Stimulated activated CD4-positive, alpha-beta T cell treated with anti-CD3 and anti-CD28 coated beads, Interleukin-1b, Interleukin-23, amount 100 ng/mL, for 24 hours (primary cell): ENCODE results near the gene SYNDIG1L.
A peak's percentile ranks its signal among the peaks of the same experiment; 100 is the strongest.
"Not testable (repeated sequence)": the region's sequence is repeated elsewhere in the genome, so short reads cannot be mapped to it uniquely, and the experiment has no call there.

Source experiments
- DNase-seq, 4 experiments: peaks; one replicate each; pipeline ENCODE4 v3.0.0-alpha.2; 2020; ENCODE audit warnings: low read depth in 4 of 4, low spot score in 1 of 4

The SYNDIG1L gene

GRCh38 chr14:74426202-74426582, at the start of gene SYNDIG1L:
TSS of gene SYNDIG1L (minus strand) at chr14:74426210. CDS start at chr14:74409744, 16,466 bp downstream.
- DNase-seq, result no peak

- no peak for DNase-seq
Measured at GRCh38 chr14:74475678-74476077, 49.7 kb upstream of the SYNDIG1L start.

- no peak for DNase-seq
Measured at GRCh38 chr14:74474376-74474775, 48.4 kb upstream of the SYNDIG1L start.

GRCh38 chr14:74472601-74473000, 46.6 kb upstream of the SYNDIG1L start:
- DNase-seq, result no peak

- DNase-seq, result no peak
Measured at GRCh38 chr14:74469548-74470518, 43.8 kb upstream of the SYNDIG1L start.

- no peak for DNase-seq
Measured at GRCh38 chr14:74468513-74468912, 42.5 kb upstream of the SYNDIG1L start.

- DNase-seq, result no peak
Measured at GRCh38 chr14:74465335-74465734, 39.3 kb upstream of the SYNDIG1L start.

GRCh38 chr14:74464785-74465184, 38.8 kb upstream of the SYNDIG1L start:
- no peak for DNase-seq

- no peak for DNase-seq
Measured at GRCh38 chr14:74463697-74464096, 37.7 kb upstream of the SYNDIG1L start.

GRCh38 chr14:74462993-74463392, 37.0 kb upstream of the SYNDIG1L start:
- DNase-seq, result no peak

- DNase-seq, result no peak
Measured at GRCh38 chr14:74459976-74460375, 34.0 kb upstream of the SYNDIG1L start.

- DNase-seq, result peak in 1 of 4 experiments; percentile 1
Measured at GRCh38 chr14:74459289-74459946, 33.4 kb upstream of the SYNDIG1L start.

- DNase-seq, result no peak
Measured at GRCh38 chr14:74457565-74457895, 31.5 kb upstream of the SYNDIG1L start.

- DNase-seq, result no peak
Measured at GRCh38 chr14:74456684-74457564, 30.9 kb upstream of the SYNDIG1L start.

- DNase-seq, result not testable (repeated sequence)
Measured at GRCh38 chr14:74454397-74454796, 28.4 kb upstream of the SYNDIG1L start.

- no peak for DNase-seq
Measured at GRCh38 chr14:74444866-74445265, 18.9 kb upstream of the SYNDIG1L start.

- DNase-seq, result no peak
Measured at GRCh38 chr14:74442757-74443156, 16.7 kb upstream of the SYNDIG1L start.

GRCh38 chr14:74441113-74441512, 15.1 kb upstream of the SYNDIG1L start:
- no peak for DNase-seq

- no peak for DNase-seq
Measured at GRCh38 chr14:74438351-74438915, 12.4 kb upstream of the SYNDIG1L start.

- DNase-seq, result no peak
Measured at GRCh38 chr14:74437496-74438053, 11.6 kb upstream of the SYNDIG1L start.

- DNase-seq, result no peak
Measured at GRCh38 chr14:74434294-74434693, 8.3 kb upstream of the SYNDIG1L start.
